AG08395 (cell line): ENCODE measurements around the gene CCDC154.

Experiments
- DNase-seq: peaks from one replicate; pipeline ENCODE4 v3.0.0; 2012; ENCODE audit warnings: mixed read lengths, low spot score

The CCDC154 gene

DNA sequence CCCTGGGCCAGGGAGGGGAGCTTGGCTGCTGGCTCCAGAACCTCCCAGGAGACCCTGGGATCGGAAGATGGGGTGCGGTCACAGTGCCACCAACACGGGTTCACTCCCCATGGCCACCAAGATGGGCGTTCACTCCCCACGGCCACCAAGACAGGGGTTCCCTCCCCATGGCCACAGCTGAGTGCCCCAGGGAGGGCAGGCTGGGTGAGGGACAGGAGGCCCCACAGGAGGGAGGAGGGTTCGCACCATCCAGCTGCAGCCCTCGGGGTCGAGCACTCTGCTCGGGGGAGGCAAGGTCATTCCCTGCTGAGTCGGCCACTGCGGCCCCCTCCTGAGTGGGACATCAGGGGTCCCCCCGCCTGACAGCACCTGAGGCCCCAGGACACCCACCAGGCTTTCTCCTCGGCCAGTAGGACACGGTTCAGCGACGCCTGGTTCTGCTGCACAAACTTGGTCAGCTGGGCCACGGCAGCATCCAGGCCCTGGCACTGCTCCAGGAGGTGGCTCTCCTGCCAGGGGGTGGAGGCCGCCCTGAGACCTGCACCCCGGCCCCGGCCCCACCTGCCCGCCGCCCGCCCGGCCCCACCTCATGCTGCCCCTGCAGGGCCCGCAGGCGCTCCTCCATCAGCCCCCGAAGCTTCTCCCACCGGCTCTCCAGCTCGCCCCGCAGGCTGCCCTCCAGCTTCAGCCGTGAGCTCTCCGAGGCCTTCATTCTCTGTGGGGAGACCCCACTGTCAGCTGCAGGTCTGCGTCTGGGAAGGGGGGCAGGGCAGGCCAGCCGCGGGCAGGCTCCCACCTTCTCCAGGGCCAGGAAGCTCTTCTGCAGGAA is 5.9 kb downstream of the CCDC154 start:
- DNase-seq, result no peak

GRCh38 chr16:1437606-1438005 is 6.8 kb downstream of the CCDC154 start:
- DNase-seq, result no peak

DNA sequence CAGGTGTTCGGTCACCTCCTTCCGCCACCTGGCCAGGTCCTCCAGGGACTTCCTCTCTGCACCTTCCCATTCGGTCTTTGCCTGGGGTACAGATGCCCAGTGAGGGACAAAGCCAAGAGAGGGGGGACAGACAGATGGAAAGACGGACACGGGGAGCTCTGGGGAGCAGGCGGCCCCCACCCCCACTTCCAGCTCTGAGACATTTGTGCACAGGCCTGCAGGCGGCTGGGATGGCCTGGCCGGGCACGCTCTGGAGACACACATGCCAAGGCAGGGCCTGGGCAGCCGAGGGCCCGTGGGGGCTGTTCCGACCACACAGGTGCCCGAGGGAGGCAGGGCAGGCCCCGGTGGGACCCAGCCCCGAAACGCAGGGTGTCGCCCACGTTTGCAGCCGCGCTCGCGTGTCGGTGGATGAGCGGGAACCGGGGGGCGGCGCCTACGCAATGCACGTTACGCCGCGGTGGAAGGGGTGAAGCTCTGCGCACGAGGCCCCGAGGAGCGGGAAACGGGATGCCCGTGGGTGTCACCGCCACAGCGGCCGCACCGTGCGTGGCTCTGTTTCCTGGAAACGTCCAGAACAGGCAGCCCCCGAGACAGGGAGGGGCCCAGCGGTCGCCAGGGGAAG is 7.5 kb downstream of the CCDC154 start:
- no peak for DNase-seq

GRCh38 chr16:1435921-1436697 is 8.2 kb downstream of the CCDC154 start:
- no peak for DNase-seq

DNA sequence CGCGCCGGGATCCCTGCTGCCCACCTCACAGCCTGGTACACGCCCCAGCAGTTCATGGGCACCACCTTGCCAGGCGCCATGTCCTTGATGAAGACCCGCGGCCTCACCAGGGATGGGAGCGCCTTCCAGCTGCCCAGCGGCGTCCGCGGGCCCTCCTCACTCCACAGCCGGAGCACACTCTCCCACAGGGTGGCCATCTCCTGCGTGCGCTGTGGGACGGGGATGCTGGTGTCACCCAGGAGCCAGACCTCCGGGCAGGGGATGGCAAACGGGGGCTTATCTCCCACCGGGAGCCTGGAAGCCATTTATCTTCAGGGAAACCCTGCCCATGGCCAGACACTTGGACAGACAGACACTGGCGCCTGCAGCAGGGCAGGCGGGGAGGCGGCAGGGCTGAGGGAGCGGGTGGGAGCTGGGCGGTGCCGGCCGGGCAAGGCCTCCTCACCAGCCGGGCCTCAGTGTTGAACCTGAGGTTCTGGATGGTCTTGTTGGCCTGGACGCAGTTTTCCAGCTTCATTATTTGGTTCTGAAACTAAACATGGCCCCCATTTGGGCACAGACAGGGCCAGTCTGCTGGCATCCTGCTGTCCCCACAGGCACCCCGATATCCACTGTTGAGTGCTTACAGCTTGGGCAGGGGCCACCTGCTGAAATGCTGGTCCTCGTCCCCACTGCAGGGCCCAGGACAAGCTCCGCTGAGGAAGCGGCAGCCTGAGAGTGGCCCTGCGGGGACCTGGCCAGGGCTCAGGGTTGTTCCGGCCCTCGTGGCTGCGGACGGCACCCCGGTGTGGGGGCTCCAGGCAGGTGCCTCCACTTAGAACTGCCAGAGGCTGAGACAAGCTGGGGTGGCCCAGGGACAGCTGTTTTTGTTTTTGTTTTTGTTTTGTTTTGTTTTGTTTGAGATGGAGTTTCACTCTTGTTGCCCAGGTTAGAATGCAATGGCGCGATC is 9.4 kb downstream of the CCDC154 start:
- DNase-seq, result no peak

DNA sequence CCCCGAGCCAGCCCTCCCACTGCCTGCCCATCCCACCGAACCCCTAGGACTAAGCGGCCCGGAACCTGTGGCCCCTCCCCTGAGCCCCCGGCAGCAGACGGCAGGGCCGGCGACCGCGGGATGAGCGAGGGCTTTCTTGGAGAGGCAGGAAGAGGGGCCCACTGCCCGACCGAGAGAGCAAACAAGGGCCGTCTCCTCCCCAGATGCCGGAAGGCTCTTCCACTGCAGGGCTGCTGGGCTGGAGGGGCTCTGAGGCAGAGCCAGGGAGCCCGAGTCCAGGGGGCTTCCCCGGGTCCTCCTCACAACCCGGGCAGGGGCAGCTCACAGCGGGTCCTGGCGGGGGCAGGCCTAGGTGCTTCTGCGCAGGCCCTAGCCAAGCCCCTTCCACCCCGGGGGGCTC is 10.6 kb downstream of the CCDC154 start:
- no peak for DNase-seq

GRCh38 chr16:1433263-1433560 is 11.1 kb downstream of the CCDC154 start:
- DNase-seq, result no peak

GRCh38 chr16:1432388-1433262 is 11.7 kb downstream of the CCDC154 start:
- DNase-seq, result no peak

GRCh38 chr16:1431497-1432270 is 12.7 kb downstream of the CCDC154 start:
- no peak for DNase-seq

GRCh38 chr16:1430759-1431496 is 13.4 kb downstream of the CCDC154 start, which contains the start of gene PERCC1:
PERCC1 (plus strand) TSS chr16:1431078; CDS start chr16:1432594, 1,516 bp downstream.
- no peak for DNase-seq

- no peak for DNase-seq
These were observed 14.1 kb downstream of the CCDC154 start for GRCh38 chr16:1430214-1430758.

GRCh38 chr16:1429631-1430030 is 14.7 kb downstream of the CCDC154 start:
- no peak for DNase-seq

DNA sequence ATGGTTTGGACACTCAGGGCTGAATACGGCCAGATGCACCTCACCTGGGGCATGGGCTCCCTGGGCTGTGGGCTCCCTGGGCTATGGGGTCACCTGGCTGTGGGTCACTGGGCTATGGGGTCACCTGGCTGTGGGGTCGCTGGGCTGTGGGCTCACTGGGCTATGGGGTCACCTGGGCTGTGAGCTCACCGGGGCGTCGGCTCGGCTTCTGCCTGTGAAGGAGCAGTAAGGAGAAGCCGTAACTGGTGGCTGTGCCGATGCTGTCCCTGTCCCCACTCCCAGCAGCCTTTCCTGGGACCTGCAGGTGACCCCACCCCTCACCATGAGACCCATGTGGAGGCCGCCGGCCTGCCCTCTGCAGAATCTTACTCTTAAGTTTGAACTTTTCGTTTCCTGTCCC is 15.3 kb downstream of the CCDC154 start:
- no peak for DNase-seq

GRCh38 chr16:1428511-1428910 is 15.8 kb downstream of the CCDC154 start:
- peak; percentile 29 for DNase-seq

DNA sequence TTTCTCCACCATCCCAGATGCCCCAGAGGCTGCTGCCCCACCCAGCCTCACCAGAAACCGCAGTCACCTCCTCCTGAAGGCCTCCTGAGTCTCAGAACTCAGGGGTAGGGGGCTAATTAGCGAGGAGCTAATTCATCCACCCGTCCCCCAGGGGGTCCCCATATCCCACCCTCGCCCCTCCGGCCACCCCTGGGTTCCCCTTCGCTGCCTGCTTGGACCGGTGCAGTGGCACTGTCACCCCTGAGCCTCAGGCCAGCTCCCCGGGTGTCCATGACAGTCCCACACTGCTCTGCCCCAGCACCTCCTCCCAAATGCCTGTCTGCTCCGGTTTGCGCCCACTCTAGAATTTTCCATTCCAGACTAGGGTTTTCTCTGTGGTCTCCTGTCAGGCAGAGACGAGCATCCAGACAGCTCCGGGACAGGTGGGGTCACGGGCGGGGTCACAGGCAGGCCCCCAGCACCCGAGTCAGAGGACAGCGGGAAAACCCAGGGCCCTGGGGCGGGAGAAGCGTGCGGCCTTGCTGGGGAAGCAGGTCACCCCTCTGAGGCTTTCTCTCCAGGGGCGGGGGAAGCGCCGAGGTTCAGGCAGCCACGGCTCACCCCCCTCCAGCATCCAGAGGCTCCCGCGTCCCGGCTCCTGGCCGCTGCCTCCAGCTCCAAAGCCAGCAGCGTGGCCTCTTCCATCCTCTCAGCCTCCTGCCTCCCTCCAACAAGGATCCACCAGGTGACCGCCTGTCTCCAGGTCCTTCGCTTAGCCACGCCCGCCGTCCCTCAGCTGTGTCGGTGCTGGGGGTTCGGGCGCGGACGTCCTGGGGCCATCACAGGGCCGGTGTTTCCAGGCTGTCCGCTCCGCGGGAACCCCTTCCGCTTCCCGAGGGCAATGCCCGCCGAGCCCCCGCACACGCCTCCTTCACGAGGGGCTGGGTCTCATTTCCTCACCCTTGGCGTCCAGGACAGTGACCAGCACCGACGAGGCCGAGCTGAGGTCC is 16.6 kb downstream of the CCDC154 start:
- DNase-seq, result no peak

DNA sequence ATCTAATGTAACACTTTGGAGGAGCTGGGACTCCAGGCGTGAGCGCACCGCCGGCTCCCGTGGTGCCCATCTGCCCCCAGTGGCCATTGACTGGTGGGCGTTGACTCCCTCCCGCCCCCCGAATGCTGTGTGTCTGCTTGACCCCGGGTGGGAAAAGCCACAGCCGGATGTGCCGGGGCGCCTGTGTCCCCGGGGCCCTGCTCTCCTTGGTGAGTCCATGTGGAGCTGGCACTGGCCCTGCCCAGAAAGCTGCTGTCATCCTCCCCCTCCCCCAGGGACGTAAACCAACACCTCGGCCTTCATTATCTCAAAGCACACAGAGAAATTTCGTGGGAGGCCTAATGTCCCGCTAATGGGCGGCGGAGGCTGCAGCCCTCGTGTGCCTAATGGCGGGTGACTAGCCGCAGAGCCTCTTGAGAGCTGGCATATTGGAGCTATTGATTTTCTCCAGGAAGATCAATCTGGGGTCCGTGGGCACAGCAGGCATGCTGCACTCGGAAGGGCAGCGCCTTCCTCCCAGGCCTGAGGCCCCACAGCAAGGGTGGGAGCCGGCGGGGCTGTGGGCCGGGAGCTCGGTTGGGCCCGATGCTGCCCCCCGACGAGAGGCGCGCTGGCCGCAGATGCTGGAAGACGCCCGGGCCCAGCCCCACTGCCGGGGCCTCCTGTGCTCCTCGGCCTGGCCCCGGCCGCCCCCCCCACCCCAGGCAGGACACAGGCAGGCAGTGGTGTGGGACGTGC is 17.5 kb downstream of the CCDC154 start:
- no peak for DNase-seq
